ENCODE results near the gene ADRM1. TPM values are rescaled to one million over a fixed set of nuclear protein-coding genes. Genes with fewer than 3 reads are reported as not detected.
A peak's percentile ranks its signal among the peaks of the same experiment; 100 is the strongest.

Gene ADRM1
- total and polyA plus RNA-seq, 2 experiments from 2014 or later: 206 to 243 TPM

DNA sequence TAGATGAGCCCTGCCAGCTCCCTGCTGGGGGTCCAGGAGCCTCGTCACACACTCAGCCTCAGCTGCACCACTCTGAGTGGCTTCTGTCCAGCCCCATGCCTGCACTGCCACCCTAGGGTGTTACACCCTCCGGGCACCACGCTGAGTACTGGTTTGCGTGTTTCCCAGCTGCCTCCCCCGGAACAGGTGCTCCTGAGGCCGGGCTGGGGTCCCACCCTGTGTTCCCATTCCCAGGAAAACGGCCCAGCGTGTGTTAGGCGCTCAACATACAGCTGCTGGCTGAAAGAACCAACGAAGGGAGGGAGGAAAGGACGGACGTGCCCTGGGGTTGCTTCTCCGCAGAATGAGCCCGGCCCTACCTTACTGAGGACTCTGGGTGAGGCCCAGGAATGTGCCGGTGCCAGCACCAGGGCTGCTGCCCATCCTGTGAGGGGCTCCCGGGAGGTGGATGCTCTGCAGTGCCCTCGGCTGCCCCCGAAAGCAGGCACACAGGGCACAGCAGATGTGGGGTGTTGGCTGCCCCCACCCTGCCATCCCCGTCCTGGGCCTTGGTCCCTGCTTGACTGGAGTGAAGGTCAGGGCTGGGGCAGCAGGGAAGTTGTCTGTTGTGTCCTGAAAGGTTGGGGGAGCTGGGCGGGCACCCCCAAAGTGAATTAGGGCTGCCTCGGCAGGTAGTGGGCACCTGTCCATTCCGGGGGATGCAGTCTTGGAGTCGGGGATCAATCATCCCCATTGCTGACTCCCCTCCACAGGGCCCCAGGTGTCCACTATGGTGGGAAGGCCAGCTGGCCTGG is 48.0 kb downstream of the ADRM1 start:
- H3K4me2 ChIP-seq: no peak overlapping the region
- H3K27me3 ChIP-seq (ENCODE audit: insufficient read depth): no peaks in the 10 kb centered on the region
- DNase-seq (ENCODE audit: low spot score) (no peak), ATAC-seq (no peak)
- no peaks in the 10 kb centered on the region for H3K9me2 ChIP-seq (ENCODE audit: insufficient read depth)
- peaks cover 6% of the 10 kb centered on the region for H3K4me1 Mint-ChIP-seq
- peaks cover 24% of the 10 kb centered on the region for H3K9me3 Mint-ChIP-seq
- H2AFZ ChIP-seq: no peak overlapping the region
- peaks cover under 1% of the 10 kb centered on the region; the same call in 1 of the 2 replicates for H4K20me1 ChIP-seq (replicated peaks; ENCODE audit: insufficient read depth)
- no peak overlapping the region for H3K4me3 ChIP-seq
- H3K27ac ChIP-seq (ENCODE audit: low read depth): peak overlapping the region; percentile 50; the same call in 1 of the 2 replicates
- no peak overlapping the region for H3K27ac Mint-ChIP-seq
- peaks cover 11% of the 10 kb centered on the region for H3K27me3 Mint-ChIP-seq (ENCODE audit: insufficient read depth, low read depth, poor library complexity)
- H3K4me1 ChIP-seq (ENCODE audit: insufficient read depth): peaks cover 15% of the 10 kb centered on the region; the same call in 1 of the 2 replicates
- H3K36me3 Mint-ChIP-seq (ENCODE audit: low read depth): peaks cover 50% of the 10 kb centered on the region
- H3K79me2 ChIP-seq (replicated peaks; ENCODE audit: insufficient read depth): peaks cover 21% of the 10 kb centered on the region
- H3F3A ChIP-seq (replicated peaks; ENCODE audit: low read depth): peaks cover 18% of the 10 kb centered on the region
- no peak for TF ChIP-seq CREB1 (CRISPR knock-in tag; IDR thresholded peaks at IDR 0.05; ENCODE audit: low read depth)
- no peak for TF ChIP-seq ZNF331 (CRISPR knock-in tag; IDR thresholded peaks at IDR 0.05; ENCODE audit: low read depth)
- no peak for TF ChIP-seq EZH2 (IDR thresholded peaks at IDR 0.05; ENCODE audit: low read depth, unreplicated experiment)
- TF ChIP-seq NANOG (IDR thresholded peaks at IDR 0.05; ENCODE audit: borderline replicate concordance): no peak
- no peak for TF ChIP-seq JUNB (IDR thresholded peaks at IDR 0.05; ENCODE audit: unreplicated experiment)
- TF ChIP-seq, protein P1, sequence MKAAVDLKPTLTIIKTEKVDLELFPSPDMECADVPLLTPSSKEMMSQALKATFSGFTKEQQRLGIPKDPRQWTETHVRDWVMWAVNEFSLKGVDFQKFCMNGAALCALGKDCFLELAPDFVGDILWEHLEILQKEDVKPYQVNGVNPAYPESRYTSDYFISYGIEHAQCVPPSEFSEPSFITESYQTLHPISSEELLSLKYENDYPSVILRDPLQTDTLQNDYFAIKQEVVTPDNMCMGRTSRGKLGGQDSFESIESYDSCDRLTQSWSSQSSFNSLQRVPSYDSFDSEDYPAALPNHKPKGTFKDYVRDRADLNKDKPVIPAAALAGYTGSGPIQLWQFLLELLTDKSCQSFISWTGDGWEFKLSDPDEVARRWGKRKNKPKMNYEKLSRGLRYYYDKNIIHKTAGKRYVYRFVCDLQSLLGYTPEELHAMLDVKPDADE (IDR thresholded peaks at IDR 0.05): no peak
- no peak for TF ChIP-seq STAT1 (IDR thresholded peaks at IDR 0.05; ENCODE audit: unreplicated experiment)
- no peak for TF ChIP-seq POLR2AphosphoS5 (IDR thresholded peaks at IDR 0.05; ENCODE audit: low read depth)
- TF ChIP-seq ZNF462 (CRISPR knock-in tag; IDR thresholded peaks at IDR 0.05): no peak
- TF ChIP-seq, protein P2, sequence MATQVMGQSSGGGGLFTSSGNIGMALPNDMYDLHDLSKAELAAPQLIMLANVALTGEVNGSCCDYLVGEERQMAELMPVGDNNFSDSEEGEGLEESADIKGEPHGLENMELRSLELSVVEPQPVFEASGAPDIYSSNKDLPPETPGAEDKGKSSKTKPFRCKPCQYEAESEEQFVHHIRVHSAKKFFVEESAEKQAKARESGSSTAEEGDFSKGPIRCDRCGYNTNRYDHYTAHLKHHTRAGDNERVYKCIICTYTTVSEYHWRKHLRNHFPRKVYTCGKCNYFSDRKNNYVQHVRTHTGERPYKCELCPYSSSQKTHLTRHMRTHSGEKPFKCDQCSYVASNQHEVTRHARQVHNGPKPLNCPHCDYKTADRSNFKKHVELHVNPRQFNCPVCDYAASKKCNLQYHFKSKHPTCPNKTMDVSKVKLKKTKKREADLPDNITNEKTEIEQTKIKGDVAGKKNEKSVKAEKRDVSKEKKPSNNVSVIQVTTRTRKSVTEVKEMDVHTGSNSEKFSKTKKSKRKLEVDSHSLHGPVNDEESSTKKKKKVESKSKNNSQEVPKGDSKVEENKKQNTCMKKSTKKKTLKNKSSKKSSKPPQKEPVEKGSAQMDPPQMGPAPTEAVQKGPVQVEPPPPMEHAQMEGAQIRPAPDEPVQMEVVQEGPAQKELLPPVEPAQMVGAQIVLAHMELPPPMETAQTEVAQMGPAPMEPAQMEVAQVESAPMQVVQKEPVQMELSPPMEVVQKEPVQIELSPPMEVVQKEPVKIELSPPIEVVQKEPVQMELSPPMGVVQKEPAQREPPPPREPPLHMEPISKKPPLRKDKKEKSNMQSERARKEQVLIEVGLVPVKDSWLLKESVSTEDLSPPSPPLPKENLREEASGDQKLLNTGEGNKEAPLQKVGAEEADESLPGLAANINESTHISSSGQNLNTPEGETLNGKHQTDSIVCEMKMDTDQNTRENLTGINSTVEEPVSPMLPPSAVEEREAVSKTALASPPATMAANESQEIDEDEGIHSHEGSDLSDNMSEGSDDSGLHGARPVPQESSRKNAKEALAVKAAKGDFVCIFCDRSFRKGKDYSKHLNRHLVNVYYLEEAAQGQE (IDR thresholded peaks at IDR 0.05; ENCODE audit: unreplicated experiment): no peak
- no peak for TF ChIP-seq EZH2phosphoT487 (IDR thresholded peaks at IDR 0.05; ENCODE audit: unreplicated experiment)
- TF ChIP-seq, protein P3, sequence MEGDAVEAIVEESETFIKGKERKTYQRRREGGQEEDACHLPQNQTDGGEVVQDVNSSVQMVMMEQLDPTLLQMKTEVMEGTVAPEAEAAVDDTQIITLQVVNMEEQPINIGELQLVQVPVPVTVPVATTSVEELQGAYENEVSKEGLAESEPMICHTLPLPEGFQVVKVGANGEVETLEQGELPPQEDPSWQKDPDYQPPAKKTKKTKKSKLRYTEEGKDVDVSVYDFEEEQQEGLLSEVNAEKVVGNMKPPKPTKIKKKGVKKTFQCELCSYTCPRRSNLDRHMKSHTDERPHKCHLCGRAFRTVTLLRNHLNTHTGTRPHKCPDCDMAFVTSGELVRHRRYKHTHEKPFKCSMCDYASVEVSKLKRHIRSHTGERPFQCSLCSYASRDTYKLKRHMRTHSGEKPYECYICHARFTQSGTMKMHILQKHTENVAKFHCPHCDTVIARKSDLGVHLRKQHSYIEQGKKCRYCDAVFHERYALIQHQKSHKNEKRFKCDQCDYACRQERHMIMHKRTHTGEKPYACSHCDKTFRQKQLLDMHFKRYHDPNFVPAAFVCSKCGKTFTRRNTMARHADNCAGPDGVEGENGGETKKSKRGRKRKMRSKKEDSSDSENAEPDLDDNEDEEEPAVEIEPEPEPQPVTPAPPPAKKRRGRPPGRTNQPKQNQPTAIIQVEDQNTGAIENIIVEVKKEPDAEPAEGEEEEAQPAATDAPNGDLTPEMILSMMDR (conservative IDR thresholded peaks at IDR 0.05; ENCODE audit: low read depth in 2 of 2): no peak
- TF ChIP-seq ZNF114 (CRISPR knock-in tag; IDR thresholded peaks at IDR 0.05): no peak
- H3K4me3 Mint-ChIP-seq: no peak overlapping the region
- H3K36me3 ChIP-seq (ENCODE audit: insufficient read depth): peaks cover 10% of the 10 kb centered on the region

Measured in GM23338 (cell line).